Ishikawa (cell line): ENCODE data around the gene EHD4.

Source experiments
- TAF1 ChIP-seq: IDR thresholded peaks from 2 replicates; pipeline ENCODE4 v1.6.1; 2012; ENCODE audit warnings: low read depth, mild to moderate bottlenecking
- TF ChIP-seq, protein P1 (sequence below): IDR thresholded peaks from 2 replicates; pipeline ENCODE4 v1.6.1; 2012
- TF ChIP-seq, protein P2 (sequence below): IDR thresholded peaks from 2 replicates; pipeline ENCODE4 v1.6.1; 2012
- TF ChIP-seq, protein P3 (sequence below): IDR thresholded peaks from 2 replicates; pipeline ENCODE4 v1.6.1; 2012; ENCODE audit warnings: low read depth, mild to moderate bottlenecking

DNA sequence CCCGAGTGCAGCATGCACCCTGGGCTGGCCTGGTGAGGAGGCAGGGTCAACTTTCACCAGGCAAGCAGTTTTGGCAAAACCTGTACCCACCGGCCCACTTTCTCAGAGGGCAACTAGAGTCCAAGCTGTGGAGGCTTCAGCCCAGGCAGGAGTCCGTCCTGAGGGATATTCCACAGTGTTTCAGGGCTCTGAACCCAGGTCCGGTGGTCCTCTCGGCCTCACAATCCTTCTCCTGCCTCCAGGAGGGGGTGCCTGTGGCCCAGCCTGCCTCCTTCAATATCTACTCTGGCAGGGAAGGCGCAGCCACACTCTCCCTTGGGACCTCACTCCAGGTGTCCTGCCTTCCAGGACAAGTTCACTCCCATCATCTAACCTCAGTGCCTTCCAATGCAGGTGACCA, 44.6 kb upstream of the EHD4 start:
- TF ChIP-seq, protein P1, sequence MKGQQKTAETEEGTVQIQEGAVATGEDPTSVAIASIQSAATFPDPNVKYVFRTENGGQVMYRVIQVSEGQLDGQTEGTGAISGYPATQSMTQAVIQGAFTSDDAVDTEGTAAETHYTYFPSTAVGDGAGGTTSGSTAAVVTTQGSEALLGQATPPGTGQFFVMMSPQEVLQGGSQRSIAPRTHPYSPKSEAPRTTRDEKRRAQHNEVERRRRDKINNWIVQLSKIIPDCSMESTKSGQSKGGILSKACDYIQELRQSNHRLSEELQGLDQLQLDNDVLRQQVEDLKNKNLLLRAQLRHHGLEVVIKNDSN = no peak
- TF ChIP-seq, protein P2, sequence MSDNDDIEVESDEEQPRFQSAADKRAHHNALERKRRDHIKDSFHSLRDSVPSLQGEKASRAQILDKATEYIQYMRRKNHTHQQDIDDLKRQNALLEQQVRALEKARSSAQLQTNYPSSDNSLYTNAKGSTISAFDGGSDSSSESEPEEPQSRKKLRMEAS = no peak
- TF ChIP-seq, protein P3, sequence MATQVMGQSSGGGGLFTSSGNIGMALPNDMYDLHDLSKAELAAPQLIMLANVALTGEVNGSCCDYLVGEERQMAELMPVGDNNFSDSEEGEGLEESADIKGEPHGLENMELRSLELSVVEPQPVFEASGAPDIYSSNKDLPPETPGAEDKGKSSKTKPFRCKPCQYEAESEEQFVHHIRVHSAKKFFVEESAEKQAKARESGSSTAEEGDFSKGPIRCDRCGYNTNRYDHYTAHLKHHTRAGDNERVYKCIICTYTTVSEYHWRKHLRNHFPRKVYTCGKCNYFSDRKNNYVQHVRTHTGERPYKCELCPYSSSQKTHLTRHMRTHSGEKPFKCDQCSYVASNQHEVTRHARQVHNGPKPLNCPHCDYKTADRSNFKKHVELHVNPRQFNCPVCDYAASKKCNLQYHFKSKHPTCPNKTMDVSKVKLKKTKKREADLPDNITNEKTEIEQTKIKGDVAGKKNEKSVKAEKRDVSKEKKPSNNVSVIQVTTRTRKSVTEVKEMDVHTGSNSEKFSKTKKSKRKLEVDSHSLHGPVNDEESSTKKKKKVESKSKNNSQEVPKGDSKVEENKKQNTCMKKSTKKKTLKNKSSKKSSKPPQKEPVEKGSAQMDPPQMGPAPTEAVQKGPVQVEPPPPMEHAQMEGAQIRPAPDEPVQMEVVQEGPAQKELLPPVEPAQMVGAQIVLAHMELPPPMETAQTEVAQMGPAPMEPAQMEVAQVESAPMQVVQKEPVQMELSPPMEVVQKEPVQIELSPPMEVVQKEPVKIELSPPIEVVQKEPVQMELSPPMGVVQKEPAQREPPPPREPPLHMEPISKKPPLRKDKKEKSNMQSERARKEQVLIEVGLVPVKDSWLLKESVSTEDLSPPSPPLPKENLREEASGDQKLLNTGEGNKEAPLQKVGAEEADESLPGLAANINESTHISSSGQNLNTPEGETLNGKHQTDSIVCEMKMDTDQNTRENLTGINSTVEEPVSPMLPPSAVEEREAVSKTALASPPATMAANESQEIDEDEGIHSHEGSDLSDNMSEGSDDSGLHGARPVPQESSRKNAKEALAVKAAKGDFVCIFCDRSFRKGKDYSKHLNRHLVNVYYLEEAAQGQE = no peak
- TF ChIP-seq TAF1 = no peak
